ENCODE measurements around the gene ZBTB45. TPM values are rescaled to one million over a fixed set of nuclear protein-coding genes. Genes with fewer than 3 reads are reported as not detected.

The ZBTB45 gene
- total RNA-seq, 2 experiments from 2014 or later, result 10.7 to 14.7 TPM

GRCh38 chr19:58538257-58539168, 18.9 kb upstream of the ZBTB45 start:
- DNase-seq (ENCODE audit: low spot score), result no peak
- TF ChIP-seq EZH2phosphoT487 (IDR thresholded peaks at IDR 0.05; ENCODE audit: borderline replicate concordance, low read depth, low read length) (no peak), CTCF (conservative IDR thresholded peaks at IDR 0.05; ENCODE audit: low read length) (no peak)
- Histone ChIP-seq H3K4me2 (ENCODE audit: low read length) (peak overlapping the region; percentile 44), H3K27ac (ENCODE audit: low read depth, low read length, poor library complexity, severe bottlenecking) (no peak overlapping the region), H2AFZ (ENCODE audit: low read length) (peak overlapping the region; percentile 55; the same call in 1 of the 2 replicates), H3K79me2 (ENCODE audit: insufficient read depth, low read depth, low read length) (no peaks in the 10 kb centered on the region), H3K4me1 (ENCODE audit: insufficient read depth, low read length, poor library complexity, severe bottlenecking) (peaks cover 13% of the 10 kb centered on the region), H3K9me2 (ENCODE audit: insufficient read depth, low read length) (no peaks in the 10 kb centered on the region), H3K4me3 (ENCODE audit: low read depth, low read length, poor library complexity, severe bottlenecking) (peak overlapping the region; percentile 36), H3K9me3 (ENCODE audit: low read length) (no peaks in the 10 kb centered on the region), H3K36me3 (ENCODE audit: insufficient read depth, low read length) (no peaks in the 10 kb centered on the region), H4K20me1 (ENCODE audit: insufficient read depth, low read length) (no peaks in the 10 kb centered on the region)
- intact Hi-C loops (cut with micrococcal nuclease; ENCODE audit: unreplicated experiment), result no loop called here
- no TSS peak for BruUV-seq (replicated peaks)
- CTCF ChIA-PET (ENCODE audit: unreplicated experiment), result no interaction called here
- POLR2A ChIA-PET, result no interaction called here

- H3K4me3 ChIP-seq (ENCODE audit: low read depth, low read length, poor library complexity, severe bottlenecking), result no peak overlapping the region
- no peaks in the 10 kb centered on the region for H3K79me2 ChIP-seq (ENCODE audit: insufficient read depth, low read depth, low read length)
- no peaks in the 10 kb centered on the region for H3K9me3 ChIP-seq (ENCODE audit: low read length)
- intact Hi-C loops (cut with micrococcal nuclease; ENCODE audit: unreplicated experiment), result no loop called here
- no peak for TF ChIP-seq CTCF (conservative IDR thresholded peaks at IDR 0.05; ENCODE audit: low read length)
- no peak for TF ChIP-seq EZH2phosphoT487 (IDR thresholded peaks at IDR 0.05; ENCODE audit: borderline replicate concordance, low read depth, low read length)
- ChIA-PET CTCF (ENCODE audit: unreplicated experiment) (no interaction called here), POLR2A (no interaction called here)
- DNase-seq (ENCODE audit: low spot score), result no peak
- no peaks in the 10 kb centered on the region for H3K36me3 ChIP-seq (ENCODE audit: insufficient read depth, low read length)
- no peaks in the 10 kb centered on the region for H4K20me1 ChIP-seq (ENCODE audit: insufficient read depth, low read length)
- no TSS peak for BruUV-seq (replicated peaks)
- no peak overlapping the region; the same call in 1 of the 2 replicates for H2AFZ ChIP-seq (ENCODE audit: low read length)
- H3K4me2 ChIP-seq (ENCODE audit: low read length), result no peak overlapping the region
- H3K9me2 ChIP-seq (ENCODE audit: insufficient read depth, low read length), result no peaks in the 10 kb centered on the region
- no peak overlapping the region for H3K27ac ChIP-seq (ENCODE audit: low read depth, low read length, poor library complexity, severe bottlenecking)
- peaks cover 10% of the 10 kb centered on the region for H3K4me1 ChIP-seq (ENCODE audit: insufficient read depth, low read length, poor library complexity, severe bottlenecking)
Measured at GRCh38 chr19:58536852-58537798, 17.5 kb upstream of the ZBTB45 start.
